Glutamatergic neuron (in vitro differentiated cells): ENCODE measurements around the gene VPS26B. TPM values are rescaled to one million over a fixed set of nuclear protein-coding genes. Genes with fewer than 3 reads are reported as not detected.

Experiments used
- DNase-seq: peaks from one replicate; pipeline ENCODE4 v3.0.0; 2022
- H3K27ac Mint-ChIP-seq: one replicate; pipeline ENCODE4 v1.8.0; 2020; ENCODE audit warnings: mild to moderate bottlenecking, mixed read lengths, inconsistent platforms; ENCODE audit not compliant: unreplicated experiment
- H3K27me3 Mint-ChIP-seq: one replicate; pipeline ENCODE4 v1.8.0; 2020; ENCODE audit warnings: mild to moderate bottlenecking, moderate library complexity, mixed read lengths, inconsistent platforms; ENCODE audit not compliant: unreplicated experiment
- H3K36me3 Mint-ChIP-seq: one replicate; pipeline ENCODE4 v1.8.0; 2020; ENCODE audit warnings: mild to moderate bottlenecking, mixed read lengths, inconsistent platforms; ENCODE audit not compliant: unreplicated experiment
- H3K4me1 Mint-ChIP-seq: one replicate; pipeline ENCODE4 v1.8.0; 2020; ENCODE audit warnings: mild to moderate bottlenecking, low read depth, mixed read lengths, inconsistent platforms; ENCODE audit not compliant: unreplicated experiment
- H3K4me3 Mint-ChIP-seq: one replicate; pipeline ENCODE4 v1.8.0; 2020; ENCODE audit warnings: mild to moderate bottlenecking, mixed read lengths, inconsistent platforms; ENCODE audit not compliant: unreplicated experiment
- H3K9me3 Mint-ChIP-seq: one replicate; pipeline ENCODE4 v1.8.0; 2020; ENCODE audit warnings: mild to moderate bottlenecking, moderate library complexity, mixed read lengths, inconsistent platforms; ENCODE audit not compliant: unreplicated experiment
- CTCF ChIP-seq: fragments of 200-600 bp; sonication (generic); IDR thresholded peaks from one replicate; pipeline ENCODE4 v1.5.0; 2021; ENCODE audit not compliant: partially characterized antibody, unreplicated experiment
- total RNA-seq: library from RNA; stranded (reverse); fragmentation: NEBNext Ultra II Directional; extraction: Animal tissue kit (Norgen Biotek cat#: 25700); gene quantifications from one replicate; pipeline ENCODE4 v1.2.1, GENCODE V29; 2021; ENCODE audit not compliant: unreplicated experiment

VPS26B gene
- total RNA-seq, 1 donor from 2014 or later: 63.6 TPM

GRCh38 chr11:134237557-134237922, 13.1 kb downstream of the VPS26B start:
- Mint-ChIP-seq H3K4me3 (no peak overlapping the region), H3K27me3 (peaks cover 5% of the 10 kb centered on the region), H3K27ac (no peak overlapping the region), H3K36me3 (no peaks in the 10 kb centered on the region), H3K4me1 (peaks cover 3% of the 10 kb centered on the region), H3K9me3 (peaks cover 2% of the 10 kb centered on the region)
- no peak for DNase-seq
- TF ChIP-seq CTCF: no peak

- H3K36me3 Mint-ChIP-seq: no peaks in the 10 kb centered on the region
- peak overlapping the region; percentile 5 for H3K4me3 Mint-ChIP-seq
- DNase-seq: no peak
- H3K27me3 Mint-ChIP-seq: peaks cover 5% of the 10 kb centered on the region
- H3K27ac Mint-ChIP-seq: no peak overlapping the region
- no peak for TF ChIP-seq CTCF
- peaks cover 3% of the 10 kb centered on the region for H3K4me1 Mint-ChIP-seq
- peaks cover 2% of the 10 kb centered on the region for H3K9me3 Mint-ChIP-seq
Observed at GRCh38 chr11:134238956-134239355, 14.5 kb downstream of the VPS26B start.

GRCh38 chr11:134240592-134240991, 16.1 kb downstream of the VPS26B start:
- peaks cover 5% of the 10 kb centered on the region for H3K27me3 Mint-ChIP-seq
- peaks cover 2% of the 10 kb centered on the region for H3K9me3 Mint-ChIP-seq
- peaks cover 3% of the 10 kb centered on the region for H3K4me1 Mint-ChIP-seq
- TF ChIP-seq CTCF: no peak
- DNase-seq: no peak
- no peak overlapping the region for H3K27ac Mint-ChIP-seq
- H3K36me3 Mint-ChIP-seq: peaks cover 3% of the 10 kb centered on the region
- H3K4me3 Mint-ChIP-seq: no peak overlapping the region

GRCh38 chr11:134242376-134242775, 17.9 kb downstream of the VPS26B start:
- peaks cover 3% of the 10 kb centered on the region for H3K36me3 Mint-ChIP-seq
- no peak for DNase-seq
- no peak for TF ChIP-seq CTCF
- peaks cover 5% of the 10 kb centered on the region for H3K27me3 Mint-ChIP-seq
- H3K4me1 Mint-ChIP-seq: peaks cover 3% of the 10 kb centered on the region
- no peak overlapping the region for H3K4me3 Mint-ChIP-seq
- H3K9me3 Mint-ChIP-seq: peaks cover 2% of the 10 kb centered on the region
- H3K27ac Mint-ChIP-seq: no peak overlapping the region

- H3K4me1 Mint-ChIP-seq: peaks cover 3% of the 10 kb centered on the region
- no peak for TF ChIP-seq CTCF
- H3K27ac Mint-ChIP-seq: no peak overlapping the region
- H3K4me3 Mint-ChIP-seq: no peak overlapping the region
- H3K36me3 Mint-ChIP-seq: peaks cover 3% of the 10 kb centered on the region
- no peaks in the 10 kb centered on the region for H3K9me3 Mint-ChIP-seq
- no peaks in the 10 kb centered on the region for H3K27me3 Mint-ChIP-seq
- no peak for DNase-seq
Observed at GRCh38 chr11:134243913-134244312, 19.4 kb downstream of the VPS26B start.
